GM10266 (cell line): ENCODE results near the gene PCDHGB7.
"Not testable (repeated sequence)": the region's sequence is repeated elsewhere in the genome, so short reads cannot be mapped to it uniquely, and the experiment has no call there.

ENCODE experiments used
- DNase-seq: peaks from one replicate; pipeline ENCODE4 v3.0.0; 2012; ENCODE audit errors: extremely low spot score
- CTCF ChIP-seq: IDR thresholded peaks from 2 replicates; pipeline ENCODE4 v1.5.1; 2012; ENCODE audit warnings: mild to moderate bottlenecking, low read depth; ENCODE audit not compliant: control insufficient read depth, insufficient read depth; ENCODE audit errors: missing control alignments

The PCDHGB7 gene

GRCh38 chr5:141382469-141383294, 34.8 kb upstream of the PCDHGB7 start, which contains the start of gene PCDHGA7:
PCDHGA7 (plus strand) TSS chr5:141382742; CDS start chr5:141382900, 158 bp downstream.
- no peak for DNase-seq
- no peak for TF ChIP-seq CTCF

- DNase-seq, result no peak
- TF ChIP-seq CTCF, result no peak
These were observed 34.1 kb upstream of the PCDHGB7 start for GRCh38 chr5:141383345-141383744.

- no peak for DNase-seq
- no peak for TF ChIP-seq CTCF
These were observed 32.8 kb upstream of the PCDHGB7 start for GRCh38 chr5:141384471-141385267.

GRCh38 chr5:141387557-141388311, 29.7 kb upstream of the PCDHGB7 start, which contains the start of gene PCDHGB4:
PCDHGB4 (plus strand) TSS chr5:141387698; CDS start chr5:141387885, 187 bp downstream.
- not testable (repeated sequence) for DNase-seq

- DNase-seq, result no peak
- TF ChIP-seq CTCF, result no peak
These were observed 28.8 kb upstream of the PCDHGB7 start for GRCh38 chr5:141388661-141389060.

GRCh38 chr5:141389153-141390042, 28.1 kb upstream of the PCDHGB7 start:
- TF ChIP-seq CTCF, result no peak
- no peak for DNase-seq
